Thyroid gland (tissue), 4 donors: ENCODE data around the gene VKORC1L1.

Source experiments
- POLR2A ChIP-seq, 2 donors: fragments of 450-650 bp; IDR thresholded peaks; one replicate each; pipeline ENCODE4 v1.6.1; 2017; ENCODE audit warnings: antibody characterized with exemption in 2 of 2, mild to moderate bottlenecking in 2 of 2, moderate library complexity in 1 of 2
- TF ChIP-seq, protein P1 (sequence below), 6 experiments: fragments of 200-600 bp in 3 of 6; fragments of 450-650 bp in 3 of 6; sonication (generic) in 3 of 6; IDR thresholded peaks; one replicate each; pipeline ENCODE4 v1.5.1; 2016 to 2019; ENCODE audit warnings: antibody characterized with exemption in 6 of 6, mild to moderate bottlenecking in 2 of 6, inconsistent platforms in 1 of 6, moderate library complexity in 1 of 6

DNA sequence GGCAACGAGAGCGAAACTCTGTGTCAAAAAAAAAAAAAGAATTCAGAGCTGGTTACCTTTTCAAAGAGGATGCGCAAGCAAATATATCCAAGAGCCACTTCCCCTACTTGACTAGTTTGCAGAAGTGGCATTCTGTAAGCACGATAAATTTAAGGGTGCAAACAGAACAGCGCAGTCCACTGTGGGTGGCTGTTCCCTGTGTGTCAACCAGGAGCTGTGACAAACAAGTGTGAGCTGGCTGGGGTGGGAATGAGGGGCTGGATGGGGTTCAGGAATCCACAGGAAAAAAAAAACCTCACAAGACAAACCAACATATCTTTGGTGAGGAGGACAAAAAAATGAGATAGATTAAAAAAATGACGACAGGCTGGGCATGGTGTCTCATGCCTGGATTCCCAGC lies 93.3 kb downstream of the VKORC1L1 start:
- TF ChIP-seq, protein P1, sequence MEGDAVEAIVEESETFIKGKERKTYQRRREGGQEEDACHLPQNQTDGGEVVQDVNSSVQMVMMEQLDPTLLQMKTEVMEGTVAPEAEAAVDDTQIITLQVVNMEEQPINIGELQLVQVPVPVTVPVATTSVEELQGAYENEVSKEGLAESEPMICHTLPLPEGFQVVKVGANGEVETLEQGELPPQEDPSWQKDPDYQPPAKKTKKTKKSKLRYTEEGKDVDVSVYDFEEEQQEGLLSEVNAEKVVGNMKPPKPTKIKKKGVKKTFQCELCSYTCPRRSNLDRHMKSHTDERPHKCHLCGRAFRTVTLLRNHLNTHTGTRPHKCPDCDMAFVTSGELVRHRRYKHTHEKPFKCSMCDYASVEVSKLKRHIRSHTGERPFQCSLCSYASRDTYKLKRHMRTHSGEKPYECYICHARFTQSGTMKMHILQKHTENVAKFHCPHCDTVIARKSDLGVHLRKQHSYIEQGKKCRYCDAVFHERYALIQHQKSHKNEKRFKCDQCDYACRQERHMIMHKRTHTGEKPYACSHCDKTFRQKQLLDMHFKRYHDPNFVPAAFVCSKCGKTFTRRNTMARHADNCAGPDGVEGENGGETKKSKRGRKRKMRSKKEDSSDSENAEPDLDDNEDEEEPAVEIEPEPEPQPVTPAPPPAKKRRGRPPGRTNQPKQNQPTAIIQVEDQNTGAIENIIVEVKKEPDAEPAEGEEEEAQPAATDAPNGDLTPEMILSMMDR (IDR thresholded peaks at IDR 0.05): no peak
- TF ChIP-seq POLR2A (IDR thresholded peaks at IDR 0.05): no peak
